Measurements from ENCODE around the gene TOP2A.
A peak's percentile ranks its signal among the peaks of the same experiment; 100 is the strongest.

The TOP2A gene

DNA sequence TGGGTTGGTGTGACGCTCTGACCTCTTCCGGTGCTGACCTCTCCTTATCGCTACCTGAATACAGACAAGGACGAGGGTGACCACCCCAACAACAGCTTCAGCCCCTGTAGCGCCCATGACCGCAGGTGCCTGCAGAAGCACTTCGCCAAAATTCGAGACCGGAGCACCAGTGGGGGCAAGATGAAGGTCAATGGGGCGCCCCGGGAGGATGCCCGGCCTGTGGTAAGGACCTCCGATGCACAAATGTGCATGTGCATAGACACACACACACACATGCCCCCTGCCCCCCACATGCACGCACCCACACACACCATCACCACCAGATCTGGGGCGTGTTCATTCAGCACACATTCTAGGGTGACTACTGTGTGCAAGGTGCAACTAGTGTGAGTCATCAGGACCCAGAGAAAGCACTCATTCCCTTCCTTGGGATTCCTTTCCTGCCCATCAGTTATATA lies 35.3 kb upstream of the TOP2A start:
- no peak for DNase-seq (ENCODE audit: low read depth in 2 of 2, low spot score in 1 of 2)

GRCh38 chr17:40452216-40452787 lies 34.6 kb upstream of the TOP2A start:
- no peak for DNase-seq (ENCODE audit: low read depth in 2 of 2, low spot score in 1 of 2)

DNA sequence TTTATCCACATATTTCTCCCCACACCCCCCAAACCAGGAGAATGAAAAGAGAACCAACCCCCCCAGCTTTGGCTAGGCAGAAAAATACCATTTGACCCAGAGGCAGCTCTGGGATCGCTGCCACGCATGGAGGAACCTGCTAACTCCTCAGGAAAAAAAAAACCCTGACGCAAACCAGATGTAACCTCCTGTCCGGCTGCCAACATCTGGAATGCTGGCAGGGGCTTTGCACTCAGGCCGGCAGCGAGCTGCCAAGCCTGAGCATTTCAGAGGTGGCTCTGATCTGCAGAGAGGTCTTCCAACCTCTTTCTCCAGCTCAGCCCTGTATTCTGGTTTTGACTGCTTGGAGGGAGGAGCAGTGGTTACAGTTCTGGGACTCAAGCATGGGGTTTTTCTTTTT lies 33.7 kb upstream of the TOP2A start:
- DNase-seq (ENCODE audit: low read depth in 2 of 2, low spot score in 1 of 2), result no peak

GRCh38 chr17:40450175-40450574 lies 32.5 kb upstream of the TOP2A start:
- DNase-seq (ENCODE audit: low read depth in 2 of 2, low spot score in 1 of 2), result no peak

DNA sequence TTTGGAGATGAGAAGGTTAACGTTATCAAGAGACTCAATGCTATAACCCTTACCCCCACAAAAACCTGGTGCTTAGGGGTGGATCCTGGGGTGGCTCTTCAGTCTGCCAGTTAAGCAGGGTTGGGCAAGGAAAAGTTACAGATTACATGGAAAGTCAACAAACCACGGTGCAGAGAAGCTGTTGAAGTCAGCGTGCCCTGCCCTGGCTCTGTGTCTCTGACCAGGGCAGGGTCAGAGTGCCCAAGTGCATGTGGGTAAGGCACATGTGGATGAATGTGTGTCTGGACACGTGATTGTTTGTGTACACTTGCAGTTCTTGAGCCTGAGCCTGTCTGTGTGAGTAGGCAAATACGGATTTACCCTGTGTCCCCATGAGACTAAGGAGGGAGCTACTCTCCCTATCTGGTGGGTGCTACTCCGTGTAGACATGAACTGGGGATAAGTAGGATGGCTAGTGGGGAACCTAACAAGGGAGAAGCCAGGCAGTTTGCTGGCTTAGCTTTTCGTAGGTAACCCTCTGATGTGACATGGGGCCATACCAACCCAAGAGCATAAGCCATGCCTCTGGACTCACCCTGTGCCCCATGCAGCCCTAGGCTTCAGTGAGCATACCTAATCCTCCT lies 31.1 kb upstream of the TOP2A start:
- no peak for DNase-seq (ENCODE audit: low read depth in 2 of 2, low spot score in 1 of 2)

DNA sequence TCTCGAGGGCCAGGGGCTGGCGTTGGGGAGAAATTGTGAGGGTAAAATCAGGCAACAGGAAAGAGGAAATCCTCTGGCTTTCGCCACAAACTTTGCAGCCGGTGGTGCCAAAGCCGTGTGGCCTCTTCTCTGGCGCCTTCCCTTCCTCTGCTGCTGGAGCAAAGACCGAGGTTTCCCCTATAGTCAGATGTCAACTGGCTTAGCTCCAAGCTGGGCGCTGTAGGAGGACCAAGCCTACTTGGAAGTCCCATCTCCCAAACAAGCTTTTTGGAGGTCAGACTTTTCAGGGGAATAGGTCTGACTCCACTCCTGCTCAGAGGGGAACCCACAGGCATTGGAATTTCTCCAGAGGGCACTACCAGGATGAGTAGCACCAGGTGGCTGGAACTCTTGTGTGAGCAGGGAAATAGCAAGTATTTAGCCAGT lies 30.5 kb upstream of the TOP2A start:
- no peak for DNase-seq (ENCODE audit: low read depth in 2 of 2, low spot score in 1 of 2)

GRCh38 chr17:40447806-40448205 lies 30.1 kb upstream of the TOP2A start:
- DNase-seq (ENCODE audit: low read depth in 2 of 2, low spot score in 1 of 2), result no peak

GRCh38 chr17:40447148-40447644 lies 29.5 kb upstream of the TOP2A start:
- no peak for DNase-seq (ENCODE audit: low read depth in 2 of 2, low spot score in 1 of 2)

DNA sequence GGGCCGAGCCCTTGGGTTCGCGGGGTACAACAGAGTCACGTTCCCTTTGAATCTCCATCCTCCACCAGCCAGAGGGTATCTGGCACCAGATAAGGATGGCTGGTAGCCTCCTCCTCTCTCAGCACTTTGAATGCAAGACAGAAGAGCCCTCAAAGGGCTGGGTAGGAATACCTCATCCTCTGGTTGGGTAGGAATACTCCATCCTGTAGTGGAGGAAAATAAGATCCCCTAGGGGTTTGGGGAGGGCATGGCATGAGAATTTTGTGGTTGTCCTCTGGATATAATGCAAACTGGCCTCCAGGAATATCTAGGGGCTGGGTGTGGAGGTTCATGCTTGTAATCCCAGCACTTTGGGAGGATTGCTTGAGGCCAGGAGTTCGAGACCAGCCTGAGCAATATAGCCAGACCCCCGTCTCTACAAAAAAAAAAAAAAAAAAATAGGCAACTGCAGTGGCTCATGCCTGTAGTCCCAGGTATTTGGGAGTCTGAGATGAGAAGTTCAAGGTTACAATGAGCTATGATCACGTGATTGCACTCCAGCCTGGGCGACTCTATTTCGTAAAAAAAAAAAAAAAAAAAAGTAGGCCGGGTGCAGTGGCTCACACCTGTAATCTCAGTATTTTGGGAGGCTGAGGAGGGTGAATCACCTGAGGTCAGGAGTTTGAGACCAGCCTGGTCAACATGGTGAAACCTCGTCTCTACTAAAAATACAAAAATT lies 28.2 kb upstream of the TOP2A start:
- no peak for DNase-seq (ENCODE audit: low read depth in 2 of 2, low spot score in 1 of 2)

DNA sequence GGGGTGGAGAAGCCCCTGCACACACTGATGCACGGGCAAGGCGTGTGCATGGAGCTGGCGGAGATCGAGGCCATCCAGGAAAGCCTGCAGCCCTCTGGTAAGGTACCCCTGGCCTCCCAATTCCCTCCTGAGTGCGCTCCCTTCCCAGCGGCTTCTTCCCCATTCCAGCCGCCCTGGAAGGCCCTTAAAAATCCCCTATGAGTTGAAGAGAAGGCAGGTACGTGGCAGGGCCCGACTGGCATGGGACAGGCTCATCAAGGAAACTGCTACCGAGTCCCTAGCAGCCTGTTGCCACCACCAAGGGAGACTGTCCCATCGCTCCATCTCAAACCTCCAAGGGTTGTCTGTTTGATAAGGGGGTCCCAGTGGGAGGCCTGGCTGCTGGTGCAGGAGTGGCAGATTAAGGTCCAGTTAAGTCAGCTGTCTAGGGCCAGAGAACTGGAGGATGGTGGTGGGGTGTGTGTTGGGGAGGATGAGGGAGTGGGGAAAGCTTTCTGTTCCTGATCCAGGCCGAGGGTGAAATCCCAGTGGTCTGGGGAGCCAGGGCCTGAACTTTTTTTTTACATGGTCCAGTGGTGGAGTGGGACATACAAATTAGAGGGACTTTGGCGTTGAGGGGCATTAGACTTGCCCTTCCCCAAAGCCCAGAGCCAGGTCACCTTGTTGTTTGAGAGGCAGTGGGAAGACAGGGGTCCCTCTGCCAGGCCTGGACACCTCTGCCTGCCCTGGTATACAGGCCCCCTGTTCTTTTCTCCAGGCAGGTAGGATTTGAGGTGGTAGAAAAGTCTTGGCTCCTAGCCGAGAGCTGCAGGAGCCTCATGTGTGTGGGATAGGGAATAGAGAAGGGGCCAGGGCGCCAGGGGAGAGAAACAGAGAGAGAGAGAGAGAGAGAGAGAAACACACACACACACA lies 26.5 kb upstream of the TOP2A start:
- DNase-seq (ENCODE audit: low read depth in 2 of 2, low spot score in 1 of 2), result no peak

- DNase-seq (ENCODE audit: low read depth in 2 of 2, low spot score in 1 of 2), result peak in 1 of 2 donors; percentile 23
Observed at GRCh38 chr17:40443196-40443987, 25.7 kb upstream of the TOP2A start, which contains the start of gene IGFBP4. TSS of gene IGFBP4 (plus strand) at chr17:40443450. CDS start at chr17:40443736, 286 bp downstream.

- DNase-seq (ENCODE audit: low read depth in 2 of 2, low spot score in 1 of 2), result no peak
Observed at GRCh38 chr17:40442392-40443195, 24.9 kb upstream of the TOP2A start.

DNA sequence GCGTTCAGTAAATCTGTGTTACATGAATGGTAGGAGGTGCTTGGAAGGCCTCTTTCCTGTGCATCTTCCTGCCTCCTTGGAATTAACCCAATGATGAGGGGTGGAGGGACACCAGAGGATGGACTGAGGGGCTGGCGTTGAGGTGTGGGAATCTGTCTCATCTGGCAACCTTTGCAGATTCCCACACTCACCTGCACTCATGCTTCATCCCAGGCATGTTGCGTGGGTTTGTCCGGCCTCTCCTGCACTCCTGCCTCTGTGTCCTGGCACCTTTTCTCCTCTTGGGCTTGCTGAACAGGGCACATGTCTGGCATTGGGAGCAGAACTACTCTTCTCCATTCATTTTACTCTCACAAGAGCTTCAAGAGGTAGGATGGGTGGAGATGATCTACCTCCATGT lies 22.5 kb upstream of the TOP2A start:
- no peak for DNase-seq (ENCODE audit: low read depth in 2 of 2, low spot score in 1 of 2)

GRCh38 chr17:40437095-40437732 lies 19.5 kb upstream of the TOP2A start:
- DNase-seq (ENCODE audit: low read depth in 2 of 2, low spot score in 1 of 2), result no peak

- no peak for DNase-seq (ENCODE audit: low read depth in 2 of 2, low spot score in 1 of 2)
Observed at GRCh38 chr17:40436636-40437035, 18.9 kb upstream of the TOP2A start.

- DNase-seq (ENCODE audit: low read depth in 2 of 2, low spot score in 1 of 2), result no peak
Observed at GRCh38 chr17:40433551-40434415, 16.1 kb upstream of the TOP2A start.

- no peak for DNase-seq (ENCODE audit: low read depth in 2 of 2, low spot score in 1 of 2)
Observed at GRCh38 chr17:40432864-40433528, 15.3 kb upstream of the TOP2A start.

DNA sequence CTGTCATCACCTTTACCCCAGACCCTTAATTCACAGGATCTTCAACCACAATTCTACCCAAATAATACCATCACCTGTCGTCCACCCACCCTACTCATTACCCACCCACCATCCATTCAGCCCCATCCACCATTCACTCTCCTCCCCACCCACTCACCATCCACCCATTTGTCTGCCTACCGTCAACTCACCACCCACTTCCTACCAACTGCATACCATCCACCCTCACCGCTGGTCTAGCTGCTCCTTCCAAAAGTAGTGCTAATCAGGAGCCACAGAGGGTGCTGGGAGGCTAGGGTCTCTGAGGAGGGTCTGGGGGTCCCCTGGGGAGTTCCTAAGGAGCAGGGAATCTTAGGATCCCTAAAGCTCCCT lies 13.5 kb upstream of the TOP2A start:
- DNase-seq (ENCODE audit: low read depth in 2 of 2, low spot score in 1 of 2), result no peak
